ENCODE measurements around the gene ZNF385C.

GRCh38 chr17:42016411-42016831 is 81.9 kb downstream of the ZNF385C start:
- TF ChIP-seq CTCF (IDR thresholded peaks at IDR 0.05; ENCODE audit: borderline replicate concordance, extremely low read depth, low read length, poor library complexity, severe bottlenecking) = no peak
- no peak for TF ChIP-seq EZH2 (IDR thresholded peaks at IDR 0.05; ENCODE audit: borderline replicate concordance, low read depth, low read length, severe bottlenecking)
